Muscle layer of colon (tissue), 2 donors: ENCODE data around the gene CTSV.
"Not testable (repeated sequence)": the region's sequence is repeated elsewhere in the genome, so short reads cannot be mapped to it uniquely, and the experiment has no call there.

Source experiments
- H3K27ac ChIP-seq: one replicate; pipeline ENCODE4 v1.7.0; 2013; ENCODE audit warnings: low read depth, mild to moderate bottlenecking, low read length, moderate library complexity
- H3K27me3 ChIP-seq, 2 donors: one replicate each; pipeline ENCODE4 v1.7.0; 2013; ENCODE audit warnings: low read length in 2 of 2, mild to moderate bottlenecking in 2 of 2; ENCODE audit not compliant: insufficient read depth in 2 of 2, control insufficient read depth in 1 of 2
- H3K36me3 ChIP-seq: one replicate; pipeline ENCODE4 v1.7.0; 2013; ENCODE audit warnings: mild to moderate bottlenecking, low read length; ENCODE audit not compliant: insufficient read depth
- H3K4me1 ChIP-seq: one replicate; pipeline ENCODE4 v1.7.0; 2013; ENCODE audit warnings: mild to moderate bottlenecking, low read length; ENCODE audit not compliant: insufficient read depth
- H3K4me3 ChIP-seq, 2 donors: one replicate each; pipeline ENCODE4 v1.7.0; 2013; ENCODE audit warnings: low read length in 2 of 2, low read depth in 1 of 2, mild to moderate bottlenecking in 1 of 2, moderate library complexity in 1 of 2
- H3K9ac ChIP-seq: one replicate; pipeline ENCODE4 v1.7.0; 2013; ENCODE audit warnings: low read length
- H3K9me3 ChIP-seq: one replicate; pipeline ENCODE4 v1.7.0; 2013; ENCODE audit warnings: mild to moderate bottlenecking, low read length
- donor health status: abdominal sarcoma.
- donor health status: Adenocarcinoma of cecum.

CTSV gene

DNA sequence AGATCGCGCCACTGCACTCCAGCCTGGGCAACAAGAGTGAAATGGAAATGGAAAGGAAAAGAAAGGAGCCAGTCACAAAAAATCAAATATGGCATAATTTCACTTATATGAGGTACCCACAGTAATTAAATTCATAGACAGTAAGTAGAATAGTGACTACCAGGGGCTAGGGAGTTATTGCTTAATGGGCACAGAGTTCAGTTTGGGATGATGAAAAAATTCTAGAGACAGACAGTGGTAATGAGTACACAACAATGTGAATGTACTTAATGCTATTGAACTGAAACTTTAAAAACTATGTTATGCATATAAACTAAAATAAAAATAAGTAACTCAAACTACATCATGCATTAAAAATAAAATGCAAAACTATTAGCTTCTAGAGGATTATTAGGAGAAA, 54.1 kb downstream of the CTSV start:
- not testable (repeated sequence) for H3K27me3 ChIP-seq, H3K9ac ChIP-seq, H3K36me3 ChIP-seq, H3K27ac ChIP-seq, H3K4me1 ChIP-seq, H3K9me3 ChIP-seq, H3K4me3 ChIP-seq

DNA sequence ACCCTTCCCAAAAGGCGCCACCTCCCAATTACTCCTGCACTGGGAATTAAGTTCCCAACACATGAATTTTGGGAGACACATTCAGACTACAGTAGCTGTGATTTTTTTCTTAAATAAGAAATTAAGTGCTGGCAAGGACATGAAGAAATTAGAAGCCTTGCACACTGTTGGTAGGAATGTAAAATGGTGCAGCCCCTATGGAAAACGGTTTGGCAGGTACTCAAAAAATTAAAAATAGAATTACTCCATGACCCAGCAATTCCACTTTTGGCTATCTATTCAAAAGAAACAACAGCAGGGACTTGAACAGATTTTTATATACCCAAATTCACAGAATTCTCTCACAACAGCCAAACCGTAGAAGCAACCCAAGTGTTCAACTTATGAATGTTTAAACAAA, 54.8 kb downstream of the CTSV start:
- H3K9ac ChIP-seq, H3K4me3 ChIP-seq, H3K27ac ChIP-seq, H3K4me1 ChIP-seq, H3K36me3 ChIP-seq, H3K9me3 ChIP-seq, H3K27me3 ChIP-seq: not testable (repeated sequence)

DNA sequence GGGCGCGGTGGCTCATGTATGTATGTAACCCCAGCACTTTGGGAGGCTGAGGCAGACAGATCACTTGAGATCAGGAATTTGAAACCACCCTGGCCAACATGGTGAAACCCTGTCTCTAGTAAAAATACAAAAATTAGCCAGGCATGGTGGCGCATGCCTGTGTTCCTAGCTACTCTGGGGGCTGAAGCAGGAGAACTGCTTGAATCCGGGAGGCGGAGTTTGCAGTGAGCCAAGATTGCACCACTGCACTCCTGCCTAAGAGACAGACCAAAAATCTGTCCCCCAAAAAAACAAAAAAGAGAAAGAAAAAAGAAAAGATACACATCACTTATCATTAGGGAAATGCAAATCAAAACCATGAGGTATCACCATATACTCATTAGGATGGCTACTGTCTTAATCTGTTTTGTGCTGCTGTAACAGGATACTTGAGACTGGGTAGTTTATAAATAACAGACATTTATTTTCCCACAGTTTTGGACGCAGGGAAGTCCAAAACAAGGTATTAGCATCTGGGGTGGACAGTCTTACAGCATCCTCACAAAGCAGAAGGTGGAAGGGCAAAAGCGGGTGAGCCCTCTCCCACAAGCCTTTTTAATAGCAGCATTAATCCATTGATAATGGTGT, 55.3 kb downstream of the CTSV start:
- H3K4me1 ChIP-seq, H3K9ac ChIP-seq, H3K36me3 ChIP-seq, H3K27ac ChIP-seq, H3K27me3 ChIP-seq, H3K9me3 ChIP-seq, H3K4me3 ChIP-seq: not testable (repeated sequence)
